ENCODE measurements around the gene USP48.

DNA sequence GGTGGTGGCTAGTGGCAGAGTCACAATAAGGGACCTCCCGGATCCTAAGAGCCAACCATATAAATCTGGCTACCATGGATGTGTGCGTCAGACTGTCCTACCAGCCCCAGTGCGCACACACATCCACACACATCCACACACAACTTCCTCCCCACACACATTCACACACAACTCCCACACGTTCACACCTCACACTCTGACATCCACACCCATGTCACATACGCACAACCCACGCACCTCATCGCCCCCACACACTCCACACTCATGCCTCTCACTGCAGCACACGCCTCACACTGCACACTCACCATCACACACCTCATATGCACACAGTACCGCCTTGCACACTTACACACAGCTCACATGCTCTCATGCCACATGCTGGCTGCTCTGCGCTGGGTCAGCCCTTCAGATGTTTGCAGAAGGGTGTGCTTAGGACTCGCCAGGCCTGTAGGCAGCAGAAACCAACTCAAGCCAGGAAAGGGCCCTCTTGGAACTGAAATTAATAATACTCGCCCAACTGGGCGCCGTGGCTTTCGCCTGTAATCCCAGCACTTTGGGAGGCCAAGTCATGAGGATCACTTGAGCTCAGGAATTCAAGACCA lies 32.1 kb upstream of the USP48 start:
- TF ChIP-seq, protein P1, sequence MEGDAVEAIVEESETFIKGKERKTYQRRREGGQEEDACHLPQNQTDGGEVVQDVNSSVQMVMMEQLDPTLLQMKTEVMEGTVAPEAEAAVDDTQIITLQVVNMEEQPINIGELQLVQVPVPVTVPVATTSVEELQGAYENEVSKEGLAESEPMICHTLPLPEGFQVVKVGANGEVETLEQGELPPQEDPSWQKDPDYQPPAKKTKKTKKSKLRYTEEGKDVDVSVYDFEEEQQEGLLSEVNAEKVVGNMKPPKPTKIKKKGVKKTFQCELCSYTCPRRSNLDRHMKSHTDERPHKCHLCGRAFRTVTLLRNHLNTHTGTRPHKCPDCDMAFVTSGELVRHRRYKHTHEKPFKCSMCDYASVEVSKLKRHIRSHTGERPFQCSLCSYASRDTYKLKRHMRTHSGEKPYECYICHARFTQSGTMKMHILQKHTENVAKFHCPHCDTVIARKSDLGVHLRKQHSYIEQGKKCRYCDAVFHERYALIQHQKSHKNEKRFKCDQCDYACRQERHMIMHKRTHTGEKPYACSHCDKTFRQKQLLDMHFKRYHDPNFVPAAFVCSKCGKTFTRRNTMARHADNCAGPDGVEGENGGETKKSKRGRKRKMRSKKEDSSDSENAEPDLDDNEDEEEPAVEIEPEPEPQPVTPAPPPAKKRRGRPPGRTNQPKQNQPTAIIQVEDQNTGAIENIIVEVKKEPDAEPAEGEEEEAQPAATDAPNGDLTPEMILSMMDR (IDR thresholded peaks at IDR 0.05; ENCODE audit: low read depth, low read length) = no peak
- no peak for TF ChIP-seq EZH2phosphoT487 (IDR thresholded peaks at IDR 0.05; ENCODE audit: low read depth)
